Endodermal cell (in vitro differentiated cells): ENCODE data around the gene DNAJB13. TPM values are rescaled to one million over a fixed set of nuclear protein-coding genes. Genes with fewer than 3 reads are reported as not detected.

Experiments
- DNase-seq: peaks from one replicate; pipeline ENCODE4 v3.0.0-alpha.2; 2017
- H3K27ac ChIP-seq: 2 replicates; pipeline ENCODE4 v1.5.1; 2013; ENCODE audit warnings: mild to moderate bottlenecking, low read depth, low read length, moderate library complexity
- H3K27me3 ChIP-seq: 2 replicates; pipeline ENCODE4 v1.6.1; 2013; ENCODE audit warnings: mild to moderate bottlenecking, low read length, moderate library complexity; ENCODE audit not compliant: insufficient read depth, control insufficient read depth, poor library complexity, severe bottlenecking
- H3K36me3 ChIP-seq: 2 replicates; pipeline ENCODE4 v1.7.0; 2013; ENCODE audit warnings: mild to moderate bottlenecking, low read length, moderate library complexity; ENCODE audit not compliant: control insufficient read depth, insufficient read depth
- H3K4me1 ChIP-seq: one replicate; pipeline ENCODE4 v1.7.0; 2013; ENCODE audit warnings: low read length; ENCODE audit not compliant: control insufficient read depth, insufficient read depth
- H3K4me3 ChIP-seq: 2 replicates; pipeline ENCODE4 v1.5.1; 2013; ENCODE audit warnings: mild to moderate bottlenecking, low read length, moderate library complexity
- H3K9ac ChIP-seq: 2 replicates; pipeline ENCODE4 v1.6.1; 2013; ENCODE audit warnings: mild to moderate bottlenecking, low read length, moderate library complexity; ENCODE audit not compliant: poor library complexity, severe bottlenecking; ENCODE audit errors: extremely low read depth
- H3K9me3 ChIP-seq: 2 replicates; pipeline ENCODE4 v1.6.1; 2013; ENCODE audit warnings: mild to moderate bottlenecking, low read length, moderate library complexity; ENCODE audit not compliant: control insufficient read depth
- H3K27ac Mint-ChIP-seq: 2 replicates; pipeline ENCODE4 v1.8.0; 2020; ENCODE audit warnings: mixed read lengths
- H3K27me3 Mint-ChIP-seq: 2 replicates; pipeline ENCODE4 v1.8.0; 2021; ENCODE audit warnings: mild to moderate bottlenecking, mixed read lengths; ENCODE audit not compliant: insufficient read depth
- H3K36me3 Mint-ChIP-seq: 2 replicates; pipeline ENCODE4 v1.8.0; 2020; ENCODE audit warnings: low read depth, mixed read lengths
- H3K4me1 Mint-ChIP-seq: 2 replicates; pipeline ENCODE4 v1.8.0; 2020; ENCODE audit warnings: mixed read lengths
- H3K4me3 Mint-ChIP-seq: 2 replicates; pipeline ENCODE4 v1.8.0; 2020; ENCODE audit warnings: mild to moderate bottlenecking, moderate library complexity, mixed read lengths
- H3K9me3 Mint-ChIP-seq: 2 replicates; pipeline ENCODE4 v1.8.0; 2020; ENCODE audit warnings: mild to moderate bottlenecking, mixed read lengths
- CTCF ChIP-seq: fragments of 200-600 bp; sonication (generic); conservative IDR thresholded peaks from 2 replicates; pipeline ENCODE4 v1.5.0; 2021; ENCODE audit warnings: antibody characterized with exemption, mild to moderate bottlenecking
- WGBS, 2 experiments: methylation state at CpG; one replicate each; pipeline versions ENCODE4 v1.1.5 to v1.1.7; 2013; ENCODE audit warnings: missing lambda C conversion rate in 2 of 2, mixed read lengths in 1 of 2; ENCODE audit not compliant: insufficient coverage in 1 of 2, insufficient read length in 1 of 2; 5-methylcytosine and 5-hydroxymethylcytosine counted together
- total RNA-seq, 2 donors: library from RNA; stranded (reverse); fragmentation: NEBNext Ultra II Directional in 1 of 2; extraction: Animal tissue kit (Norgen Biotek cat#: 25700) in 1 of 2; gene quantifications; 2 replicates in 1 of 2; 3 replicates in 1 of 2; pipeline ENCODE4 v1.2.1, GENCODE V29; 2021

DNAJB13 gene
- total RNA-seq, 2 donors from 2014 or later: 0.44 to 1.2 TPM

- H3K4me1 ChIP-seq: peaks cover 3% of the 10 kb centered on the region
- H3K9ac ChIP-seq: no peak overlapping the region
- no peak overlapping the region for H3K27ac Mint-ChIP-seq
- H3K27me3 ChIP-seq: no peaks in the 10 kb centered on the region
- no peaks in the 10 kb centered on the region for H3K9me3 ChIP-seq
- H3K36me3 ChIP-seq: no peaks in the 10 kb centered on the region
- no peak overlapping the region for H3K27ac ChIP-seq
- no peaks in the 10 kb centered on the region for H3K27me3 Mint-ChIP-seq
- no peak for DNase-seq
- peaks cover 2% of the 10 kb centered on the region for H3K36me3 Mint-ChIP-seq
- H3K4me3 ChIP-seq: no peak overlapping the region
- peaks cover 5% of the 10 kb centered on the region for H3K4me1 Mint-ChIP-seq
- no peaks in the 10 kb centered on the region for H3K9me3 Mint-ChIP-seq
- no peak for TF ChIP-seq CTCF
- H3K4me3 Mint-ChIP-seq: no peak overlapping the region
- WGBS, 2 experiments: 93 to 95% methylated on average over 4 of the region's 4 CpGs
Measured at GRCh38 chr11:74019860-74020259, 69.0 kb downstream of the DNAJB13 start.

Other genes starting within 250 kb of the DNAJB13 start
- gene RAB6A, start 190.0 kb upstream of the DNAJB13 start, total RNA-seq: 10 to 100 TPM; 77.9 to 79.5 TPM
- 10 to 100 TPM; 36.4 to 55.3 TPM for gene MRPL48, start 163.2 kb upstream of the DNAJB13 start, total RNA-seq
- gene COA4, start 74.2 kb upstream of the DNAJB13 start, total RNA-seq: 100 to 1,000 TPM in 1 of 2 donors, 10 to 100 TPM in 1; 85.7 to 151 TPM
- 10 to 100 TPM; 31.3 to 74.3 TPM for gene PAAF1, start 74.0 kb upstream of the DNAJB13 start, total RNA-seq
- gene UCP2, start 31.8 kb downstream of the DNAJB13 start, total RNA-seq: 100 to 1,000 TPM; 140 to 202 TPM
- gene UCP3, start 58.1 kb downstream of the DNAJB13 start, total RNA-seq: 1 to 10 TPM; 1.9 to 3.5 TPM
- 10 to 100 TPM; 31.0 to 34.2 TPM for gene C2CD3, start 220.0 kb downstream of the DNAJB13 start, total RNA-seq
- gene PPME1, start 220.3 kb downstream of the DNAJB13 start, total RNA-seq: 10 to 100 TPM; 28.8 to 38.3 TPM